ENCODE results near the gene FOLH1. TPM values are rescaled to one million over a fixed set of nuclear protein-coding genes. Genes with fewer than 3 reads are reported as not detected.
"Not testable (repeated sequence)": the region's sequence is repeated elsewhere in the genome, so short reads cannot be mapped to it uniquely, and the experiment has no call there.

Gene FOLH1
- total RNA-seq, 1 donor from 2014 or later: not detected

DNA sequence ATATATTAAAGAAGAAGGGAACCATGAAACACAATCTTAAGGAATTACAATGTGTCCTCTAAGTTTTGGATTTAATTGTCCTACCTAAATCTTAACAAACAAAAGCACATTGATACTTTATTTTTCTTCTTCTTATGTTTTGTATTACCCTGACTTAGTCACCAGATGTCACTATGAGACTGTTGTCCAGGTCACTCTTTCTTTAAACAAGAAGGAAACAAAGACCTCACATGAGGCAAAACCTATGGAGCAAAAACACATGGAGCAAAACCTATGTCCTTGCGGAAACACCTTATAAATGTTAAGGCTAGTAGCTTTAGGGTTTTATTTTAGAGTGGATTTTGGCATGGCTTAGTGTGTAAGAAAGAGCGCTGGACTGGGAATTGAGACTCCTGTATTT is 20.7 kb upstream of the FOLH1 start:
- TF ChIP-seq, protein P1, sequence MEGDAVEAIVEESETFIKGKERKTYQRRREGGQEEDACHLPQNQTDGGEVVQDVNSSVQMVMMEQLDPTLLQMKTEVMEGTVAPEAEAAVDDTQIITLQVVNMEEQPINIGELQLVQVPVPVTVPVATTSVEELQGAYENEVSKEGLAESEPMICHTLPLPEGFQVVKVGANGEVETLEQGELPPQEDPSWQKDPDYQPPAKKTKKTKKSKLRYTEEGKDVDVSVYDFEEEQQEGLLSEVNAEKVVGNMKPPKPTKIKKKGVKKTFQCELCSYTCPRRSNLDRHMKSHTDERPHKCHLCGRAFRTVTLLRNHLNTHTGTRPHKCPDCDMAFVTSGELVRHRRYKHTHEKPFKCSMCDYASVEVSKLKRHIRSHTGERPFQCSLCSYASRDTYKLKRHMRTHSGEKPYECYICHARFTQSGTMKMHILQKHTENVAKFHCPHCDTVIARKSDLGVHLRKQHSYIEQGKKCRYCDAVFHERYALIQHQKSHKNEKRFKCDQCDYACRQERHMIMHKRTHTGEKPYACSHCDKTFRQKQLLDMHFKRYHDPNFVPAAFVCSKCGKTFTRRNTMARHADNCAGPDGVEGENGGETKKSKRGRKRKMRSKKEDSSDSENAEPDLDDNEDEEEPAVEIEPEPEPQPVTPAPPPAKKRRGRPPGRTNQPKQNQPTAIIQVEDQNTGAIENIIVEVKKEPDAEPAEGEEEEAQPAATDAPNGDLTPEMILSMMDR (conservative IDR thresholded peaks at IDR 0.05): peak; percentile 65
- not testable (repeated sequence) for H3K9me3 Mint-ChIP-seq; H3K27me3 Mint-ChIP-seq (ENCODE audit: low read depth); H3K27ac Mint-ChIP-seq (ENCODE audit: unreplicated experiment); H3K4me3 Mint-ChIP-seq; H3K36me3 Mint-ChIP-seq (ENCODE audit: low read depth); H3K4me1 Mint-ChIP-seq; DNase-seq (ENCODE audit: low read depth, low spot score)

DNA sequence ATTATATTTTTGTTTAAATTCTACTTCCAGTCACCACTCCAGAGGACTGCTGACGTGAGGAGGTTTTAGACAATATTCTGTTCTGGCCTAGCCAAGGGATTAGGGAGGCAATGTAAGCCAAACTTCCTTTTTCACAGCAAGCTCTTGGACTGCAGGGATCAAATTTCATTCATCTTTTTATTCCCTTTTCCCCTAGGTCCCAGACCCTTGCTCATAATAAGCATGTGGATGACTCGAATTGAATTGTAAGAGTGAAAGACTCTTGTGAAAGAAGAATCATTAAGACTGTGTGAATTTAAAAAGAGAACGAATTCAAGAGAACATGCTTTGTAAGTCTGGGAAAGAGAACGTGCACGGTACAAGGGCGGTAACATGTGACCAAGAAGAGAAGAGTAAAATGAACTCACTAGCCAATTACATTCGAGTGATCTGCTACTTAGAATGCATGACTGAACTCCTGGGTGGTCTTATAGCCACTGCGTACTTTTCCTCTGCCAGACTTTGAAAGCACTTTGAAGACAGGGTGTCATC is 16.9 kb upstream of the FOLH1 start:
- H3K9me3 Mint-ChIP-seq; H3K36me3 Mint-ChIP-seq (ENCODE audit: low read depth); H3K27ac Mint-ChIP-seq (ENCODE audit: unreplicated experiment); H3K27me3 Mint-ChIP-seq (ENCODE audit: low read depth); H3K4me1 Mint-ChIP-seq; H3K4me3 Mint-ChIP-seq; DNase-seq (ENCODE audit: low read depth, low spot score): not testable (repeated sequence)

DNA sequence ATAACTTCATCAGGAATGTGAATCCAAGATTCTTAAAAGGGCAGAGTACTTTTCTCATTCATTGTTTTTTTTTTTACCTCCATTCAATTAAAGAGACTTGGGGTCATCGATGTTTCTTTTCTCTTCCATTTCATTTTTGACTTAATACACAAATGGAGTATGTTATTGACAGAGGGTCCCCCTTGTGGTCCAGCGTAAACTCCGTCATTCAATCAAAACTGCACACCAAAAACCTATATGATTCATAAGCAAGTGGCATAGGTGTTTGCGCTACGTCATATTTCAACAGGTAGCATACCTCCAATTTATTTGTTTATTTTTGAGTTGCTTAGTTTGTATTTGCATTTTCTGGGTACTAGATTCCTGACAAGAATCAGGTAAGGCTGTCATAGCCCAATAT is 12.7 kb upstream of the FOLH1 start:
- no peaks in the 10 kb centered on the region for H3K4me1 Mint-ChIP-seq
- TF ChIP-seq, protein P1 (conservative IDR thresholded peaks at IDR 0.05): no peak
- no peak for DNase-seq (ENCODE audit: low read depth, low spot score)
- no peaks in the 10 kb centered on the region for H3K9me3 Mint-ChIP-seq
- H3K27ac Mint-ChIP-seq (ENCODE audit: unreplicated experiment): no peak overlapping the region
- no peaks in the 10 kb centered on the region for H3K36me3 Mint-ChIP-seq (ENCODE audit: low read depth)
- no peak overlapping the region for H3K4me3 Mint-ChIP-seq
- H3K27me3 Mint-ChIP-seq (ENCODE audit: low read depth): no peaks in the 10 kb centered on the region

DNA sequence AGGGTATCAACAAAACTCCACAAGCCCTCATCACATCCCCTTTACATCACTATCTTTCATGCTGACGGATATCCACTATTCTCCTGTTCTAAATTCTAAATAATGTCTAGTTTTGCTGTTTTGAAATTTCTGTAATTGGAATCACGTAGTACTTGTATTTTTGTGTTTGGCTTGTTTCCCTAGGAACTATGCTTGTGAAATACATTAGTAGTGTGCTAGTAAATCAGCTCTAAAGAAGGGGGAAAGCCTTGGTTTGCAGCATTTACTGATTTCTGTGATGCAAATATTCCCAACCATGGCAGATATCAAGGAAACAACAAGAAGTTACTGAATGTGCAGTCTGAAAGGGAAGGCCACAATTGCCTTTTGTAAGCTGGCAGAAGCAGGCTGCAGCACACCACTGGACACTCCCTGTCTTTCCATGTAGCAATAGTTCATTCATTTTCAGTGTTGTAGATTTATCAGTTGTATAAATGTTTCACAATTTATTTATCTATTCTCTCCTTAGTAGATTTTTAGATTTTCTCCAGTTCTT is 4.7 kb upstream of the FOLH1 start:
- H3K27ac Mint-ChIP-seq (ENCODE audit: unreplicated experiment): no peak overlapping the region
- TF ChIP-seq, protein P1 (conservative IDR thresholded peaks at IDR 0.05): no peak
- no peak for DNase-seq (ENCODE audit: low read depth, low spot score)
- H3K9me3 Mint-ChIP-seq: peaks cover 2% of the 10 kb centered on the region
- no peak overlapping the region for H3K4me3 Mint-ChIP-seq
- no peaks in the 10 kb centered on the region for H3K27me3 Mint-ChIP-seq (ENCODE audit: low read depth)
- no peaks in the 10 kb centered on the region for H3K4me1 Mint-ChIP-seq
- H3K36me3 Mint-ChIP-seq (ENCODE audit: low read depth): peaks cover 2% of the 10 kb centered on the region

DNA sequence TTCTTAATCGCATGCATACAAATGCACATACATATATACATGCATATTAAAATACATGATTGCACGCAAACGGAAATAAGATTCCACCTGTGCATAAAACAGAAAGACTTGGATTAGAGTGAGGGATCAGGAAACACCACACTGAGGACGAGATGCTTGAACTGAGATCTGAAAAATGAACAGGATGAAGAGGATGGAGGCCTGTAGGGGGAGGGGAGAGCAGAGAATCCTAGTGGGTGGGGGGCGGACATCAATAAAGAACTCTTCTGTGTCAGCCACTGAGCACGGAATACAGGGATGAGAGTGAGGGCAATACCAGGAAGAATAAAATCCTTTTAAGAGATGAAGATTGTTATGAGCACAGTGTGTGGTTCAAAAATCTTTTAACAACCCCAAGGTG is 1.4 kb downstream of the FOLH1 start:
- not testable (repeated sequence) for H3K4me1 Mint-ChIP-seq; DNase-seq (ENCODE audit: low read depth, low spot score); H3K27me3 Mint-ChIP-seq (ENCODE audit: low read depth); H3K9me3 Mint-ChIP-seq; H3K36me3 Mint-ChIP-seq (ENCODE audit: low read depth); H3K27ac Mint-ChIP-seq (ENCODE audit: unreplicated experiment); H3K4me3 Mint-ChIP-seq

DNA sequence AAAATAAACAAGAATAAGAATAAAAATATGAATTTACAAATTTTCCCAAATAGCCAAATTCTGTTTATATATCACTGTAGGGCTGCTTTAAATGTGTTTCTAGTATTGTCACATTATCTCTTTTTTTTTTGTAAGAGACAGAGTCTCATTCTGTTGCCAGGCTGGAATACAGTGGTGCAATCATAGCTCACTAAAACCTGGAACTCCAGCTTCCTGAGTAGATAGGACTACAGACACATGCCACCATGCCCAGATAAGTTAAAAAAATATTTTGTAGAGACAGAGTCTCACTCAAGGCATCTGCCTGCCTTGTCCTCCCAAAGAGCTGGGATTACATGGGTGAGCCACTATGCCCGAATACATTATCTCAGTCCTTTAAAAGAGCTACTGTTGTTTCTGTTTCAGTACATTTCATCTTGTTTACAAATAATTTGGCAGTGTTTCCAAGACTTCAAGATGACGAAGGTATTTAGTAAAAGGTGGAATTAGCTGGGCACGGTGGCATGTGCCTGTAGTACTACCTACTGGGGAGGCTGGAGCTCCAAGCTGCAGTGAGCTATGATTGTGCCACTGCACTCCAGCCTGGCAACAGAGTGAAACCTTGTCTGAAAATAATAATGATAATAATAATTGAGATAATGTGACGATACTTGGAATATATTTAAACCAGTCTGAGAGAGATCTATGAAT is 6.0 kb downstream of the FOLH1 start:
- H3K36me3 Mint-ChIP-seq (ENCODE audit: low read depth): peaks cover 1% of the 10 kb centered on the region
- H3K4me3 Mint-ChIP-seq: no peak overlapping the region
- H3K9me3 Mint-ChIP-seq: peaks cover 6% of the 10 kb centered on the region
- DNase-seq (ENCODE audit: low read depth, low spot score): no peak
- TF ChIP-seq, protein P1 (conservative IDR thresholded peaks at IDR 0.05): no peak
- no peaks in the 10 kb centered on the region for H3K27me3 Mint-ChIP-seq (ENCODE audit: low read depth)
- no peaks in the 10 kb centered on the region for H3K4me1 Mint-ChIP-seq
- H3K27ac Mint-ChIP-seq (ENCODE audit: unreplicated experiment): no peak overlapping the region

DNA sequence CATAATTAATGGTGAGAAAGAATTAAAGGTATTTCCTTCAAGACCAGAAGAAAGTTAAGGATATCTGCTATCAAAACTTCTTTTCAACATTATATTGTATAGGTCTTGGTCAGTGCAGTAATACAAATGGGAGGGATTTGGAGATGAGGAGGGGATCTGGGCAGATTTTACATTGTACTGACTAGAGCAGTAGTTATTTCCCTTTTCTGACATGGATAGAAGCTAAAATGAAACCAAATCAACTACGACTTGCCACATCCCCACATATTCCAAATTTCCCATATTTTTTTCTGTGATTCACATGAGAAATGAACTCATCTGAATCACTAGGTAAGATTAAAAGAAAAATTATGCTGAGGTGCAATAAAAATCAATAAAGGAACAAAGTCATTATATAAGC is 11.6 kb downstream of the FOLH1 start:
- H3K27ac Mint-ChIP-seq (ENCODE audit: unreplicated experiment); H3K9me3 Mint-ChIP-seq; H3K27me3 Mint-ChIP-seq (ENCODE audit: low read depth); H3K36me3 Mint-ChIP-seq (ENCODE audit: low read depth); DNase-seq (ENCODE audit: low read depth, low spot score); H3K4me3 Mint-ChIP-seq; H3K4me1 Mint-ChIP-seq: not testable (repeated sequence)

DNA sequence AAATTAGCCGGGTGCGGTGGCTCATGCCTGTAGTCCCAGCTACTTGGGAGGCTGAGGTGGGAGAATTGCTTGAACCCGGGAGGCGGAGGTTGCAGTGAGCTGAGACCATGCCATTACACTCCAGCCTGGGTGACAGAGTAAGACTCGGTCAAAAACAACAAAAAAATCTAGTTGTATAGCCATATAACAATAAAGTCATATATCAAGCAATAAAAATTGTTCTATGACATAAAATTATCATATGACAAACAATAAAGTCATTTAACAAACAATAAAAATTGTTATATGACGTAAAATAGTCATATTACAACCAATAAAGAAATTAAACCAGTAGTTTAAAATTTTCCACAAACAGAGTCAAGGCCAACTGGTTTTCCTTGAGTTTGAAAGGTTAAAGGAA is 12.4 kb downstream of the FOLH1 start:
- H3K9me3 Mint-ChIP-seq; DNase-seq (ENCODE audit: low read depth, low spot score); H3K36me3 Mint-ChIP-seq (ENCODE audit: low read depth); H3K27ac Mint-ChIP-seq (ENCODE audit: unreplicated experiment); H3K4me3 Mint-ChIP-seq; H3K4me1 Mint-ChIP-seq; H3K27me3 Mint-ChIP-seq (ENCODE audit: low read depth): not testable (repeated sequence)

DNA sequence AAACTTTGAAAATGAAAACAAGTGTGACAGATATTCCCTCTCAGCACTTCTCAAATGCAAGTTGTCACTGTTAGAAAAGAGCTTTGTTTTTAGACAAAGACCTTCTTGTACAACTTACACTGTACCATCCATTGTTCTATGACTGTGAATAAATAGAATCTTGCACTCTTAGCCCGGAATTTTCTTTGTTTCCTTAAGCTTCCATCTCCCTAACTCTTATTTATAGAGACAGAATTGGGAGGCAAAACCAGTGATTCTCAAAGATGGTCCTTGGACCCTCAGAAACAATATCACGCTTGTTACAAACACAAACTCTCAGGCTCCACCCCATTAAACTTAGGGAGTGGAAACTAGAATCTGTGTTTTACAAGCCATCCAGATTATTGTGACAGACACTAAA is 18.1 kb downstream of the FOLH1 start:
- DNase-seq (ENCODE audit: low read depth, low spot score); H3K4me3 Mint-ChIP-seq; H3K27ac Mint-ChIP-seq (ENCODE audit: unreplicated experiment); H3K4me1 Mint-ChIP-seq; H3K36me3 Mint-ChIP-seq (ENCODE audit: low read depth); H3K9me3 Mint-ChIP-seq; H3K27me3 Mint-ChIP-seq (ENCODE audit: low read depth): not testable (repeated sequence)

DNA sequence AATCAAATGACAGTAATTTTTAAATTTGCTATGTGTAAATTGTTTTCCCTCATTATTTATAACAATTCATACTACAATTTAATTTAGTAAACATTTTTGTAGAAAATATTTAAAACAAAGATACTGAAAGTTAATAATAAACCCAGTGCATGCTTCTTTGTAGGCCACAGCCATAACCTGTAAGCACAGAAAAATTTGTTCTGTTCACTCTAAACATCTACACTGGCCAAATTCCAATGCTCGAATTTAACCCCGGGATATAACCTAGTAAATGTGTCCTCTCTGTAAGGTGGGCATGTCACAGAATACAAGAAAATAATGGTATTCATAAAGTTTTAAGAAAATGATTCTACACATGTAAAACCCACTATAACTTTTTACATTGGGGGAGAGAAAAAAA is 22.2 kb downstream of the FOLH1 start:
- not testable (repeated sequence) for H3K4me3 Mint-ChIP-seq; H3K27me3 Mint-ChIP-seq (ENCODE audit: low read depth); H3K27ac Mint-ChIP-seq (ENCODE audit: unreplicated experiment); H3K4me1 Mint-ChIP-seq; DNase-seq (ENCODE audit: low read depth, low spot score); H3K36me3 Mint-ChIP-seq (ENCODE audit: low read depth)
- H3K9me3 Mint-ChIP-seq: peaks cover 12% of the 10 kb centered on the region

All from neural crest cell (in vitro differentiated cells).